ENCODE measurements around the gene FBXL16.
A peak's percentile ranks its signal among the peaks of the same experiment; 100 is the strongest.

GRCh38 chr16:720447-720989 is 14.9 kb upstream of the FBXL16 start:
- TF ChIP-seq CUX1 (CRISPR knock-in tag; IDR thresholded peaks at IDR 0.05) = no peak
- TF ChIP-seq ZNF263 (CRISPR knock-in tag; IDR thresholded peaks at IDR 0.05; ENCODE audit: borderline replicate concordance) = no peak; the same call in 1 of the 2 replicates
- TF ChIP-seq HSF4 (CRISPR knock-in tag; IDR thresholded peaks at IDR 0.05; ENCODE audit: borderline replicate concordance) = no peak
- TF ChIP-seq E2F1 (CRISPR knock-in tag; IDR thresholded peaks at IDR 0.05) = no peak
- TF ChIP-seq ZBTB8A (IDR thresholded peaks at IDR 0.05; ENCODE audit: partially characterized antibody) = no peak
- TF ChIP-seq POLR2A (conservative IDR thresholded peaks at IDR 0.05) = peak; percentile 71
- TF ChIP-seq ZNF318 (IDR thresholded peaks at IDR 0.05; ENCODE audit: borderline replicate concordance in 1 of 2, low read depth in 1 of 2) = no peak
- 0 out of 4 replicates have a peak, but pooled peaks of 1 of the 2 experiments have one; percentile 20 for TF ChIP-seq UBTF (IDR thresholded peaks at IDR 0.05; ENCODE audit: borderline replicate concordance in 1 of 2, low read depth in 2 of 2, low read length in 2 of 2)
- TF ChIP-seq PRPF4 (IDR thresholded peaks at IDR 0.05; ENCODE audit: insufficient read depth, low read depth, low read length, poor library complexity, severe bottlenecking) = peak; percentile 0
- no peak for TF ChIP-seq BRF1 (IDR thresholded peaks at IDR 0.05; ENCODE audit: borderline replicate concordance, extremely low read depth, insufficient read length)
- TF ChIP-seq PRMT5 (CRISPR knock-in tag; IDR thresholded peaks at IDR 0.05) = no peak

Data from K562 (cell line).